Progenitor cell of endocrine pancreas (in vitro differentiated cells): ENCODE results near the gene MAPKAPK3. TPM values are rescaled to one million over a fixed set of nuclear protein-coding genes. Genes with fewer than 3 reads are reported as not detected.

Source experiments
- DNase-seq: peaks from one replicate; pipeline ENCODE4 v3.0.0; 2021; ENCODE audit warnings: low spot score; ENCODE audit not compliant: unreplicated experiment
- H3K27ac Mint-ChIP-seq: 2 replicates; pipeline ENCODE4 v1.8.0; 2021; ENCODE audit warnings: mild to moderate bottlenecking, moderate library complexity, mixed read lengths
- H3K27me3 Mint-ChIP-seq: 2 replicates; pipeline ENCODE4 v1.8.0; 2021; ENCODE audit warnings: mixed read lengths
- H3K36me3 Mint-ChIP-seq: 2 replicates; pipeline ENCODE4 v1.8.0; 2022; ENCODE audit warnings: mixed read lengths; ENCODE audit not compliant: insufficient read depth
- H3K4me1 Mint-ChIP-seq: 2 replicates; pipeline ENCODE4 v1.8.0; 2021; ENCODE audit warnings: low read depth, mixed read lengths
- H3K4me3 Mint-ChIP-seq: 2 replicates; pipeline ENCODE4 v1.8.0; 2021; ENCODE audit warnings: low read depth, mild to moderate bottlenecking, moderate library complexity, mixed read lengths
- H3K9me3 Mint-ChIP-seq: 2 replicates; pipeline ENCODE4 v1.8.0; 2021; ENCODE audit warnings: low read depth, mixed read lengths
- total RNA-seq: library from RNA; stranded (reverse); gene quantifications from 2 replicates; pipeline ENCODE4 v1.2.1, GENCODE V29; 2021
- TF ChIP-seq, protein P1 (sequence below): fragments of 200-600 bp; sonication (generic); IDR thresholded peaks from one replicate; pipeline ENCODE4 v1.5.0; 2021; ENCODE audit warnings: antibody characterized with exemption, mild to moderate bottlenecking; ENCODE audit not compliant: unreplicated experiment

The MAPKAPK3 gene
- total RNA-seq, 1 donor from 2014 or later: 40.8 TPM

DNA sequence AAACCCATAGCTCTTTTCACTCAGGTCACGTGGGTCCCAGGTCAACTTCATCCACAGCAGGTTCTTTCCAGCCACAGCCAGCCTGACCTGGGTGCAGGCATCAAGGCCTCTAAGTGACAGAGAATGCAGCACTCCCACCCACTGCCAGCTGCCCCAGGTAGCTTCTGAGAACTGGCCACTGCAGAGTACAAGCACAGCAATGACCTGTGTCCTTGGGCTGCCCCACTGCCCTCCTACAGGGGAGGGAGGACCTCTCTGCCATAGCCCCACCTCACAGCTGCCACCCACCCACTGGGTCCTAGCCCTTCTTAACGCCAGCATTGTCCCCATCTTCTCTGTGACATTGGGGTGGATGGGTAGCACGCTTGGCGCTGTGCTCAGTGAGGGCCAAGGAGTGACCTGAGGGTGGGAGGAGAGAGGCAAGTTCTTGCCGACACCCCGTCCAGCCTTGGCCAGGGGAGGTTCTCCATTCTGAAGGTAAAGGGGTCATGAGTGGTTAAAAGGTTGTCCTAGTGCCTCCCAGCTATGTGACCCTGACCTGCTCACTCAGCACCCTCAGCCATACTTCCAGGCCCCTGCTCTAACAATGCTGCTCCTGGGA lies 17.7 kb upstream of the MAPKAPK3 start:
- Mint-ChIP-seq H3K9me3 (no peaks in the 10 kb centered on the region), H3K4me1 (peaks cover 31% of the 10 kb centered on the region), H3K27ac (no peak overlapping the region), H3K4me3 (no peak overlapping the region), H3K36me3 (no peaks in the 10 kb centered on the region), H3K27me3 (peaks cover under 1% of the 10 kb centered on the region)
- DNase-seq: no peak
- TF ChIP-seq, protein P1, sequence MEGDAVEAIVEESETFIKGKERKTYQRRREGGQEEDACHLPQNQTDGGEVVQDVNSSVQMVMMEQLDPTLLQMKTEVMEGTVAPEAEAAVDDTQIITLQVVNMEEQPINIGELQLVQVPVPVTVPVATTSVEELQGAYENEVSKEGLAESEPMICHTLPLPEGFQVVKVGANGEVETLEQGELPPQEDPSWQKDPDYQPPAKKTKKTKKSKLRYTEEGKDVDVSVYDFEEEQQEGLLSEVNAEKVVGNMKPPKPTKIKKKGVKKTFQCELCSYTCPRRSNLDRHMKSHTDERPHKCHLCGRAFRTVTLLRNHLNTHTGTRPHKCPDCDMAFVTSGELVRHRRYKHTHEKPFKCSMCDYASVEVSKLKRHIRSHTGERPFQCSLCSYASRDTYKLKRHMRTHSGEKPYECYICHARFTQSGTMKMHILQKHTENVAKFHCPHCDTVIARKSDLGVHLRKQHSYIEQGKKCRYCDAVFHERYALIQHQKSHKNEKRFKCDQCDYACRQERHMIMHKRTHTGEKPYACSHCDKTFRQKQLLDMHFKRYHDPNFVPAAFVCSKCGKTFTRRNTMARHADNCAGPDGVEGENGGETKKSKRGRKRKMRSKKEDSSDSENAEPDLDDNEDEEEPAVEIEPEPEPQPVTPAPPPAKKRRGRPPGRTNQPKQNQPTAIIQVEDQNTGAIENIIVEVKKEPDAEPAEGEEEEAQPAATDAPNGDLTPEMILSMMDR: no peak

DNA sequence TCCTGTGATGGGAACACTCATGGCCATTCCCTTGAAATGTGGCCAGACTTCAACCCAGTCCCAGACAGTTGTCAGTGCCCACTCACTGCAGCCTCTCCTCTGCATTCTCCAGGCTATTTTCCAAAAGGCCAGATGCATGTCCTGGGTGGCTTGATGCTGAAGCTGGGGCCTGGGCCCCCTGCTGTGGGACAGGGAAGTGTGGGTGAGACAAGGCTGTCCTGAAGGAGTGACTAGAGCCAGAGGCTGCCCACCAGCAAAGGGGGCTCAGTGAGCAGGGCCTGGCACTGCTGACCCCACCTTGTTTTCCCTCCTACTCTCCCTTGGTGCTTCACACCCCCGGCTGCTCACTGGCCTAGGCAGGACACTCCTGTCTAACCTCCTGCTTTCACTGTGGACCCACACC lies 17.2 kb upstream of the MAPKAPK3 start:
- Mint-ChIP-seq H3K4me3 (no peak overlapping the region), H3K9me3 (no peaks in the 10 kb centered on the region), H3K36me3 (no peaks in the 10 kb centered on the region), H3K27ac (no peak overlapping the region), H3K27me3 (no peaks in the 10 kb centered on the region), H3K4me1 (peaks cover 31% of the 10 kb centered on the region)
- no peak for DNase-seq
- TF ChIP-seq, protein P1: no peak

DNA sequence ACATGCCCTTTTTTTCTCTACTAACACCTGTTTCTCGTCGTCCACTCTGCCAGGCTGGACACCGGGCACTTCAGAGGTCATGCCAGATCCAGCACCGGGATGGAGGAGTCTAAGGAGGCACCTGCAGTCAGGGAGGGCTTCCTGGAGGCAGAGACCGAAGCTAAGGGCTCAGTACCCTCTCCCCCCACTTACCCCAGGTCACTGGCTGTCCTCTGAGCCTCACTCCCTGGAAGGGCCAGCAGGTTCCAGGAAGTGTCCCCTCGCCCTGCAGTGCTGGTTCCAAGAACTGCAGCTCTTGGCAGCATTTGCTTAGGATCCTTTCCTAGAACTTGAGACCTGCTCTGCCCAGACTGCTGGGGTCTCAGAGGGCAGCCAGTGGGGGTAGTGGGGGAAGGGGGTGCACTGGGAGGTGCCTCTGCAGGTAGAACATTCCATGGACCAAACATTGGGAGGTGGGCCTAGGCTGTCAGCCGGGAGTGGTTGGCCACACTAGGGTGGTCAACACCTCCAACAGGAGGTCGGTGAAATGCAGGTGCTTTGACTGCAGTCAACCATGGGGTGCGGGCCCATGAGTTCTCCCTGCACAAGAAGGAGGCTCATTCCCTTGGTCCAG lies 16.7 kb upstream of the MAPKAPK3 start:
- no peaks in the 10 kb centered on the region for H3K36me3 Mint-ChIP-seq
- H3K4me3 Mint-ChIP-seq: no peak overlapping the region
- H3K4me1 Mint-ChIP-seq: peaks cover 31% of the 10 kb centered on the region
- no peak for DNase-seq
- H3K27ac Mint-ChIP-seq: peak overlapping the region; percentile 99
- TF ChIP-seq, protein P1: no peak
- H3K27me3 Mint-ChIP-seq: no peaks in the 10 kb centered on the region
- no peaks in the 10 kb centered on the region for H3K9me3 Mint-ChIP-seq

DNA sequence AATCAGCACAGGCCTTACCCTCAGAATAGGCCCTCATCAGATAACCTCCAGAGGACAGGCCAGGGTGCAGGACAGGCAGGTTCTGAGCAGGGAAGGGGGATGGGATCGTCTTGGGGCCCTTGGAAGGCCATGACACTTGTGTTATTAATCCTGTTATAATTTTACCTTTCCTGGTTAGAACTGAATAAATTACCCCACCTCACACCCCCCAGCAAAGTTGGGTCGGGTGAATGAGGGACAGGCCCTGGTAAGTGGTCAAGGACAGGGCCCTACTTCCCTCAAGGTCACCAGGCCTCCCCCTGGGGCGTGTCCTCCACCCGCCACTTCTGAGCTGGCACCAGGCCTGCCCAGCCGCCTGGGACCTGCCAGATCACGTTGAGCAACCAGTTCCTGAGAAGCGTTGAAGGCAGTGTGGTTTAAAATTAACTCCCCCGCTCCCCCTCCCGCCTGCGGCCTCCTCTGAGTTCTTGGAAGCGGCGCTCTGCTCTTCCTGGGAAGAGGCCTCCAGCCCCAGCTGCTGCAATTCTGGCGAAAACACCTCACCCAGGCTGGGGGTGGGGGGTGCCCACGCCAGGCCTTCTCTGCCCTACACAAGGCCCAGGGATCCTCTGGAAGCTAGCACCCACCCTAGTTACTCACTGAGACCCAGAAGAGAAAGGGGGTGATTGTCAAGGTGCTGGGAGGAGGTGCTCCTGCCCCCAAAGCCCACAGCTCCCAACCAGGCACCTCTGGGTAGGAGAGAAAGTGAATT lies 15.9 kb upstream of the MAPKAPK3 start:
- peak; percentile 63 for DNase-seq
- Mint-ChIP-seq H3K27ac (peak overlapping the region; percentile 99), H3K9me3 (no peaks in the 10 kb centered on the region), H3K27me3 (no peaks in the 10 kb centered on the region), H3K36me3 (peaks cover 3% of the 10 kb centered on the region), H3K4me1 (peaks cover 31% of the 10 kb centered on the region), H3K4me3 (no peak overlapping the region)
- TF ChIP-seq, protein P1: no peak

DNA sequence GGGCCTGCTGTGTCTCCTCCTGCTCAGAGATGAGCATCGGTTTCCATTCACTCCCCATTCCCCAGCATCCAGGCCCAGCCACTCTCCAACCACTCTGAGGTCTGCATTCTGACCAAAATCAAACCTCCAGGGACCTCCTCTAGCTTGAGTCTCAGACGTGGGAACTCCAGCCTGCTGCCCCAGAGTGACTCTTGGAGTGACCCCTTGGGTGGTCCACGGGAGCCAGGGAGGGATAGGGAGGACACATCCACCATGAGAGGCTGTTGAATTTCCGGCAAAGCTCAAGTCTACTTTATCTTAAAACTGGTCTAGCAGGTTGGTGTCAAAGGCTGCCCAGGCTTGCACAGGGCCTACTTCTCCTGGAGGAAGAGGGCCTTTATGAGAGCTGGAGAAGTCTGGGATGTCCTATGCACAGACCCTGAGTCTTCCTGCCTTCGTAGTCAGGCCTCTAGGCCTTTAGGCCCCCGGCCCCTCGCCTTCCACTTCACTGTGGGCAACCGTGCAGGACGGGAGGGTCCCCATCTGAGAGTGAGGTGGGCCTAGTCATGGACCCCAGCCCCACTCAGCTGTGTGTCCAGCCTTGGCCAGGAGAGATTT lies 14.3 kb upstream of the MAPKAPK3 start:
- H3K4me1 Mint-ChIP-seq: peaks cover 31% of the 10 kb centered on the region
- H3K4me3 Mint-ChIP-seq: peak overlapping the region; percentile 50
- H3K27ac Mint-ChIP-seq: peak overlapping the region; percentile 99
- TF ChIP-seq, protein P1: no peak
- peaks cover 3% of the 10 kb centered on the region for H3K36me3 Mint-ChIP-seq
- DNase-seq: no peak
- no peaks in the 10 kb centered on the region for H3K9me3 Mint-ChIP-seq
- H3K27me3 Mint-ChIP-seq: no peaks in the 10 kb centered on the region
